ENCODE data around the gene KIF5C.

DNA sequence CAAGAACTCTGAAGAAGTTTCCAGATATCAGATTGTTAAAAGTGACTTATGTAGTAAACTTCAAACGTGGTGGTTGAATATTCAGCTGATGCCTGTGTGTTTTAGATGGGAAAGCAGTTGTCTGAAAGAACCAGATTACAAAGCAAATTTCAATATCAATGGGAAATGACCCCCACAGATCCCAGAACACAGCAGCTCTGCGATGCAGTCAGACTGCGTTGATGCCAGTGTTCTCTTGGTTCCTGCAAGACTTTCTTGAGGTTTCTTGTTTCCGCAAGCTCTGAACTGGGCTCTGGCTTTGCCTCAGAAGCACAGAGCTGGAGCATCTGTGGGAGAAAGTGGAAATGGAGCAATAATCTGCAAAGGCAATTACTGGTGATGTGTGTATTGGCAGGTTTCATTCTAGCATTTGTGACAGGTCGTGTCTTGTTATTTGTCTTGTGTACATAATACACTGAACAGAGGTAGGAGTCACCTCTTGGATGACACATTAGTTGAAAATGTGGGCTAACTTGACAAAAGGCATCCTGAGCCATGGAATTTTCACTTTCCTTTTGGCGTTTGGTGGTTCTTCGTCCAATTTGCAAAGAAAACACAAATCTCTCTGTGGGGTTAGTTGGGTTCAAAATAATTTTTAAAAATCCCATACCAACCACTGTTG is 152.7 kb downstream of the KIF5C start:
- no peak for TF ChIP-seq KLF7 (tag by site-specific recombination; IDR thresholded peaks at IDR 0.05; ENCODE audit: borderline replicate concordance)
- TF ChIP-seq TCF7L2 (IDR thresholded peaks at IDR 0.05; ENCODE audit: borderline replicate concordance, low read depth, low read length): no peak
- TF ChIP-seq, protein P1, sequence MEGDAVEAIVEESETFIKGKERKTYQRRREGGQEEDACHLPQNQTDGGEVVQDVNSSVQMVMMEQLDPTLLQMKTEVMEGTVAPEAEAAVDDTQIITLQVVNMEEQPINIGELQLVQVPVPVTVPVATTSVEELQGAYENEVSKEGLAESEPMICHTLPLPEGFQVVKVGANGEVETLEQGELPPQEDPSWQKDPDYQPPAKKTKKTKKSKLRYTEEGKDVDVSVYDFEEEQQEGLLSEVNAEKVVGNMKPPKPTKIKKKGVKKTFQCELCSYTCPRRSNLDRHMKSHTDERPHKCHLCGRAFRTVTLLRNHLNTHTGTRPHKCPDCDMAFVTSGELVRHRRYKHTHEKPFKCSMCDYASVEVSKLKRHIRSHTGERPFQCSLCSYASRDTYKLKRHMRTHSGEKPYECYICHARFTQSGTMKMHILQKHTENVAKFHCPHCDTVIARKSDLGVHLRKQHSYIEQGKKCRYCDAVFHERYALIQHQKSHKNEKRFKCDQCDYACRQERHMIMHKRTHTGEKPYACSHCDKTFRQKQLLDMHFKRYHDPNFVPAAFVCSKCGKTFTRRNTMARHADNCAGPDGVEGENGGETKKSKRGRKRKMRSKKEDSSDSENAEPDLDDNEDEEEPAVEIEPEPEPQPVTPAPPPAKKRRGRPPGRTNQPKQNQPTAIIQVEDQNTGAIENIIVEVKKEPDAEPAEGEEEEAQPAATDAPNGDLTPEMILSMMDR (tag by site-specific recombination; IDR thresholded peaks at IDR 0.05): no peak
- no peak for TF ChIP-seq ZNF274 (IDR thresholded peaks at IDR 0.05; ENCODE audit: low read length)
- no peak for TF ChIP-seq ZNF274 (tag by site-specific recombination; IDR thresholded peaks at IDR 0.05; ENCODE audit: borderline replicate concordance)
- no peak for TF ChIP-seq SETDB1 (IDR thresholded peaks at IDR 0.05; ENCODE audit: insufficient read length, low read length)
- no peak for TF ChIP-seq BCL11B (tag by site-specific recombination; IDR thresholded peaks at IDR 0.05; ENCODE audit: low read depth)
- TF ChIP-seq ZNF121 (tag by site-specific recombination; IDR thresholded peaks at IDR 0.05): no peak
- TF ChIP-seq ZNF514 (tag by site-specific recombination; IDR thresholded peaks at IDR 0.05): no peak
- no peak for TF ChIP-seq ZNF221 (tag by site-specific recombination; IDR thresholded peaks at IDR 0.05; ENCODE audit: borderline replicate concordance)
- TF ChIP-seq WT1 (tag by site-specific recombination; IDR thresholded peaks at IDR 0.05): no peak
- no peak for TF ChIP-seq ZNF19 (tag by site-specific recombination; IDR thresholded peaks at IDR 0.05; ENCODE audit: low read depth)
- TF ChIP-seq, protein P2, sequence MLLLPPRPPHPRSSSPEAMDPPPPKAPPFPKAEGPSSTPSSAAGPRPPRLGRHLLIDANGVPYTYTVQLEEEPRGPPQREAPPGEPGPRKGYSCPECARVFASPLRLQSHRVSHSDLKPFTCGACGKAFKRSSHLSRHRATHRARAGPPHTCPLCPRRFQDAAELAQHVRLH (tag by site-specific recombination; IDR thresholded peaks at IDR 0.05): no peak
- no peak for TF ChIP-seq ZNF433 (tag by site-specific recombination; IDR thresholded peaks at IDR 0.05; ENCODE audit: low read depth)
